NCI-H128 (cell line): Measurements from ENCODE around the gene WIZ.
"Not testable (repeated sequence)": the region's sequence is repeated elsewhere in the genome, so short reads cannot be mapped to it uniquely, and the experiment has no call there.

ENCODE experiments used
- DNase-seq: peaks from one replicate; lab custom pipeline; 2025; ENCODE audit not compliant: unreplicated experiment; lab: John Stamatoyannopoulos, UW

WIZ gene

GRCh38 chr19:15411351-15411750, 38.4 kb downstream of the WIZ start:
- DNase-seq = not testable (repeated sequence)

GRCh38 chr19:15404780-15405211, 45.0 kb downstream of the WIZ start:
- no peak for DNase-seq

GRCh38 chr19:15404097-15404779, 45.5 kb downstream of the WIZ start:
- DNase-seq = no peak

GRCh38 chr19:15403151-15403531, 46.6 kb downstream of the WIZ start:
- DNase-seq = no peak

- DNase-seq = no peak
Observed at GRCh38 chr19:15402411-15403150, 47.2 kb downstream of the WIZ start.

- no peak for DNase-seq
Observed at GRCh38 chr19:15401397-15401710, 48.4 kb downstream of the WIZ start.

GRCh38 chr19:15400521-15401396, 49.0 kb downstream of the WIZ start:
- DNase-seq = no peak

GRCh38 chr19:15399635-15400034, 50.1 kb downstream of the WIZ start:
- DNase-seq = no peak

GRCh38 chr19:15399234-15399515, 50.6 kb downstream of the WIZ start:
- DNase-seq = no peak

- DNase-seq = no peak
Observed at GRCh38 chr19:15398501-15399233, 51.1 kb downstream of the WIZ start.

GRCh38 chr19:15397782-15398181, 52.0 kb downstream of the WIZ start:
- no peak for DNase-seq

GRCh38 chr19:15397236-15397635, 52.5 kb downstream of the WIZ start:
- no peak for DNase-seq

- DNase-seq = no peak
Observed at GRCh38 chr19:15396436-15396835, 53.3 kb downstream of the WIZ start.

- not testable (repeated sequence) for DNase-seq
Observed at GRCh38 chr19:15395251-15395650, 54.5 kb downstream of the WIZ start.

GRCh38 chr19:15394426-15394825, 55.3 kb downstream of the WIZ start:
- no peak for DNase-seq

- DNase-seq = no peak
Observed at GRCh38 chr19:15393963-15394362, 55.8 kb downstream of the WIZ start.

GRCh38 chr19:15390814-15391213, 58.9 kb downstream of the WIZ start:
- DNase-seq = no peak

GRCh38 chr19:15381864-15382263, 67.9 kb downstream of the WIZ start:
- no peak for DNase-seq

- DNase-seq = no peak
Observed at GRCh38 chr19:15381429-15381828, 68.3 kb downstream of the WIZ start.

- DNase-seq = no peak
Observed at GRCh38 chr19:15379999-15380647, 69.6 kb downstream of the WIZ start.
